Brain pericyte (primary cell): Measurements from ENCODE around the gene IRF9.

Source experiments
- DNase-seq: peaks from one replicate; pipeline ENCODE4 v3.0.0-alpha.2; 2012; ENCODE audit warnings: low read depth, low spot score

The IRF9 gene

DNA sequence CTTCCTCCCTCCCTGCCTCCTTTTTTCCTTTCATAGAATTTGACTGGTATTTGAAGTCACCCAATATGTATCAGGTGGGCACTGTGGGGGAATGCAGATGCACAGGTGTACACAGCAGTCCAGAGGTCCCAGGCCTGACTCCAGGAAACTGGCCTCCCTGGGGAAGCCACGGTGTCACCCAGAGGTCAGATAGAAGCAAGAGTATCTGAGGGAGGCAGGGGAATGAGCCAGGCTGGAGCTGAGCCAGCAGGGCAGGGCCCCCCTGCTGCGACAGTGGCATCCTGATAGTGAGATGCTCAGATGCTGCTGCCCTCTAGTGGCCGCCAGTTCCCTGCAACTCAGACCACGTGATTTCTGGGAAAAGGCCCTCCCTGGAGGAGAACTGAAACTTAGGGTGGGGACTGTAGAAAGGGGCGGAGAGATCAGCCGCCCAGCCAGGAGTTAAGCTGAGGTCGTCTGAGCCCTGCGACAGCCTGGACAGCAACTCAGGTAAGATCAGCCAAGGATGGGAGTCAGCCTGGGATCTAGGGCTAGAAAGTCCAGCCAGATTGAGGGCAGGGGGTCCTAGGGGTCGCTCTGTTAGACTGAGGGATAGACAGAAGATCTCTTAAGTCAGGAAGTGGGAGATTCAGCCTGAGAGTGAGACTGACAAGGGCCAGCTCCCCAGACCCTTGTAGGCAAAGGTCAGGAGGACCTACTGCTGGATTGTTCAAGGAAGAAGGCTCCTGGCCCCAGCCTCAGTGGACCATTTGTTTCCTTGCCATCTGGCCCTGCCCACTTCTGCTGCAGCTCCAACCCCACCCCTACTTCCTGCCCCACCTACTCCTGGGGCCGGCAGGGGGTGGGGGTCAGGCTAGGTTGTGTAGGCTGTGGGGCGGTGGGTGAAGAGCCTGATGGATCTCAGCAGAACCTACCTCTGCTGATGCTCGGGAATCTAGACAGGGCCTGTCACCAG lies at the start of gene IRF9:
TSS of gene IRF9 (plus strand) at position 416 of the 955 bp plus-strand sequence. CDS start 880 bp downstream, outside the sequence.
- peak; percentile 89 for DNase-seq

DNA sequence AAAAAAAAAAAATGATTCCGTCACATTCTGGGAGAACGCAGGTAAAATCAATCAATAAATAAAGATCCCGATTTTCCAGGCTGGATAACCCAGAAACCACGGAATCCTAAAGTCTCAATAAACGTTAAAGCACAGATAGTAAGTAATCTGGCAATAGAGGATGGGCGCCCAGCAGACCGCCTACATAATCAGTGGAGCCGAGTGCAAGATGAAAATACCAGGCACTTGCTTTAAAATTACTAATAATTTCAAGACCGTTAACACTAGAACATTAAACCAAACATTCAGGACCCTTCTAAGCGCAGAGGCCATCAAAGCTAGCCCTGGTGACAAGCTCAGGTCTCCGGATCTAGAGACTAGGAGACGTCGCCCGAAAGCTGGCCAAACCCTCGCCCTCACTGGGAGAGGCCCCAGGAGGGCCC lies 47.7 kb upstream of the IRF9 start:
- no peak for DNase-seq

DNA sequence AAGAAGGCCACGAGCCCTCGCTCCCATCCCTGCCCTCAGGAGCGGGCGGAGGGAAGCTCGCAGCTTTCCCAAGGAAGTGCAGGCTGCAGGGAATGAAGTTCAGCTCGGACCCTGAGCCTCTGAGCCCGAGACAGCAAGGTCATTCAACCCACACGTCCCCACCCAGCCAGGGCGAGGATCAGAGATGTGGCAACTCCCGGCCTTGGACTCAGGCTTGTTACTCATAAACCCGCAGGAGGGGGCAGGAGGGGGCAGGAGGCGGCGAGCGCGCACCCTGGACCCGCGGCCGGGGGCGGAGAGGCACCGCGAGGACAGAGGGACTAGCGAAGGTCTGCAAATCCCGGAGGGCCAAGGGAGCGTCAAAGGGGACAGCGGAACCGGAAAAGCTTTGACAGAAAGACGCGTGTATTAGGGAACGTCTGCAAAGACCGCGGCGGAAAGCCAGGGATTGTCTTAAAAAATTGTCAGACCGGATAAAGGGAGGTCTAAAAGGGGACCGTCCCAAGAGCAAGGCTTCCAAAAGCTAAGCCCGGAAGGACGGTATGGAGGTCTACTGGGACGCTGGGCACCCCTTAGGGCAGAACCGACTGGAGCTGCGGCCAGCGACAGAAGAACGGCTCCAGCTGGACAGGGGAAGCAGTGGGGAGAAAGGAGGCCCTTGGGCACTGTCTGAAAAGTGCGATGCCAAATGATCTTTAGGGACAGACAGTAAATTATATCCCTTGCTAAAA lies 47.1 kb upstream of the IRF9 start:
- DNase-seq = no peak

DNA sequence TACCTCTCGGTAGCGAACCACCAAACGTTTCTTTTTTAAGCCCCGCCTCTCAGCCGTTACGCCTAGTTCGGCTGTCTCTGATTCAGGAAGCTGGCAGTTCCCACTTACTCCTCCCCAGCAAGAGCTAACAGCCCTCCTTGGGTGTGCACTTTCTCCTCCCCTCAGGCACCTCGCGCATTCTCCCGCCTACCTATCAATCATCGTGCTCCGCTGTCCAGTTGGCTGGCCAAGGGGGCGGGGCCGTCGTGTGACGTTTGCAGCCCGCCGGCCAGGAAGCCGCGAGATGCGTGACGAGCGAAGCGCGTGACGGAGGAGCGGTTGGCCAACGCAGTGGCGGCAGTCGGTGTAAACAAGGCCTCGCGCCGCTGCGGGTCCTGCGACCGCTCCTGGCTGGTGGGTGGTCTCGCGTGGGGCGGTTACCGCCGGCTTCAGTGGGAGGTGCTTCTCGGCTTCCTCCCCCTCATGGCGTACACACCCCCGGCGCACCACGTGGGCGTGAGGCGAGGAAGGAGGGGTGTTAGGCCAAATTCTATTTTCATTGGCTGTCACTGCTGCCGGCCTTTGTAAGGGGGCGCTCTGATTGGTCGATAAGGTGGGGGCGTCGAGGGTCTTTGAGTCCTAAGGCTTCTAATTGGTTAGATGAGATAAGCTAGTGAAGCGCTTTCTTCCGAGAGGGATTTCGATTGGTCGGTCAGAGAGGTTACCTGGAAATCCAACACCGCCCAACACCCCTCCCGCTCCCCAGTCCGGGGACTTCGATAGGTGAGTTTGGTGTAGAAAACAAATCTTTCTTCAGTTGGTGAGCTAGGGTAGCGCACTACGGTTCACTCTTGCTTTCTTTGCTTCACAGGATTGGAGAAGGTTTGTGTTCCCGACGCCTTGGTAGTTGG lies 46.3 kb upstream of the IRF9 start, which contains the start of the genes DCAF11 and NRL:
TSS of gene DCAF11 (plus strand) at position 246 of the 890 bp plus-strand sequence. CDS start 818 bp downstream, outside the sequence.
TSS of gene NRL (minus strand) at position 418 of the 890 bp plus-strand sequence. CDS start 32,101 bp downstream, outside the sequence.
- DNase-seq = peak; percentile 99

GRCh38 chr14:24115422-24116127 lies 45.5 kb upstream of the IRF9 start:
- DNase-seq = no peak

DNA sequence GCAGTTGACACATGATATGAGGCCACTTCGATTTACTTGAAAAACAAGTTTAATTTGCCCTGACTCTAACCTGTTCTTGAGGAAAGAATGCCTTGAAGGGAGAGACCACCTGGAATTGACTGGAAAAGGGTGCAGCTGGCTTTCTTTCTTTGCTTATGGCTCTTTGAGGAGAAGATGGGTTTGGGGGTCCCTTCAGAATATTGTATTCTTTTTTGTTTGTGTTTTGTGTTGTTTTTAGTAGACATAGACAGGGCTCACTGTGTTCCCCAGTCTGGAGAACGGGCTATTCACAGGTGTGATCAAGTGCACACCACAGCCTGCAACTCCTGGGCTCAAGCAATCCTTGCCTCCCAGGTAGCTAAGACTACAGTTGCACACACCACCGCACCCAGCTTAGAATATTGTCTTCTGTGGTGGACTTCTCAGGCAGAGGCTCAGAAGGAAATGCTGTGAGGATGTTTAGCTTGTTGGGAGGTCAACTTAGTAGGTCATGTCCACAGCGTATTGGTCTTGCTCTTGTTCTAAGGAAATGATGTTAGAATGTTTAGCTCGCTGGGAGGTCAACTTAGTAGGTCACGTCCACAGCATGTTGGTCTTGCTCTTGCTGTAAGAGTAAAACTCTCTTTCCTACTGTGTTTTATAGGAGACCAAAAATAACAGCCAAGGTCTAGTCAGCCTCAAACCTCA lies 44.8 kb upstream of the IRF9 start:
- DNase-seq = no peak

DNA sequence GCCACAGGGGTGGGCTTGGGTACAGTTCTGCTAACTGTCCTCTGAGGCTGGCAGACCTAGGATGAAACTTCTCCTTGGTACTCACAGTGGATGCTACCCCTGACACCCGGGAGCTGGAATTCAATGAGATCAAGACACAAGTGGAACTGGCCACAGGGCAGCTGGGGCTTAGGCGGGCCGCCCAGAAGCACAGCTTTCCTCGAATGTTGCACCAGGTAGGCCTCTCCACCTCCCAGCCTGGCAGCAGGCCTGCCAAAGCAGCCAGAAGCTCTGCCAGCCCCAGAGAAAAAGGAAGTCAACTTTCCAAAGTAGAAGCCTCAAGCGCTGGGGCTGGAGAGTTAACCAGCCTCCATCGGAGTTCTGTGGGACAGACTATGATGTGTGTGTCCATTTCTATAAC lies 43.9 kb upstream of the IRF9 start:
- no peak for DNase-seq

DNA sequence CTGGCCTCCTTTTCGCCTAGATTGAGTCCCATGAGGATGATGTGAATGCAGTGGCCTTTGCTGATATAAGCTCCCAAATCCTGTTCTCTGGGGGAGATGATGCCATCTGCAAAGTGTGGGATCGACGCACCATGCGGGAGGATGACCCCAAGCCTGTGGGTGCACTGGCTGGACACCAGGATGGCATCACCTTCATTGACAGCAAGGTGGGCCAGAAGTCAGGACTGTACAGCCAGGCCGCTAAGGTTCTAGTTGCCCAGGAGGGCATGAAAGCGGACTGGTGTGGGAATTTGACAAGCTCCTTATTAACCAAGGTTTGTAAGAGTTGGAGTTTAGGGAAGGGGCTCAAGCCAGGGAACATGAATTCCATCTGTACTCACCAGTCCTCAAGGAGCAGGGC lies 41.4 kb upstream of the IRF9 start:
- DNase-seq = no peak

DNA sequence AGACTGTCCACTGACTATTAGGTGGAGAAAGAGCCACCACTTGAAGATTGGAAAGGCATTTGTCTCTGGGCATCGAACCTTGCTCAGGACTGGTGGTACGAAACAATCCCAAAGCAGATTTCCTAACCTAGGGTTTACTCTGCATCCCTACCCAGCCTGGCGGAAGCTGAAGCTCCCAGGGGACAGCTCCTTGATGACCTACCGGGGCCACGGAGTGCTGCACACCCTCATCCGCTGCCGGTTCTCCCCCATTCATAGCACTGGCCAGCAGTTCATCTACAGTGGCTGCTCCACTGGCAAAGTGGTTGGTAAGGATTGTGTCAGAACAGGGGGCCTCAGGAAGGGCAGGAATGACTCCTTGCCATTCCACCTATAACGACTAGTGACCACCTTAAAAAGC lies 39.9 kb upstream of the IRF9 start:
- DNase-seq = no peak

DNA sequence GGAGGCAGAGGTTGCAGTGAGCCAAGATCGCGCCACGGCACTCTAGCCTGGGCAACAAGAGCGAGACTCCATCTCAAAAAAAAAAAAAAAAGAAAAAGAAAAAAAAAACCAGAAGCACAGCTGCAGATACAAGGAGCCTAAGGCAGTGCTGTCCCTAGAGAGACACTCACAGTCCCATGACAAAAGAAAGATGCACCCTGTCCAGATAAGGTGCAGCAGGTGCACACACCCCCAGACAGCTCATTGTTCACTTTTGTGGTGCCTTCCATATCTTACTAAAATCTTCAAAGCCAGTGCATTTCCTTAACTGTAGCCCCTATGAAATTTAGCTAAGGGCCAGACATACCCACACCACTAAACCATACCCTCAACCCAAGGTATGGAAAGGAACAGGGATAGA lies 38.6 kb upstream of the IRF9 start:
- DNase-seq = no peak

DNA sequence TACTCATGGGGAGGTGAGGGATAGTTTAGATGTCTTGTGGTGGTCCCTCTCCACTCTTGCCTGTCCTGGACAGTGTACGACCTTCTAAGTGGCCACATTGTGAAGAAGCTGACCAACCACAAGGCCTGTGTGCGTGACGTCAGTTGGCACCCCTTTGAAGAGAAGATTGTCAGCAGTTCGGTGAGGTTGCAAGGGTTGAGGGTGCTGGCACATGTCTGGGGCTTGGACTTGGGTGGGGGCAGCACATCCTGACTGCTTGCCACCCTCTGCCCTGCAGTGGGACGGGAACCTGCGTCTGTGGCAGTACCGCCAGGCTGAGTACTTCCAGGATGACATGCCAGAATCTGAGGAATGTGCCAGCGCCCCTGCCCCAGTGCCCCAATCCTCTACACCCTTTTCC lies 38.2 kb upstream of the IRF9 start:
- no peak for DNase-seq

GRCh38 chr14:24123424-24124417 lies 37.3 kb upstream of the IRF9 start:
- DNase-seq = no peak

- no peak for DNase-seq
These were observed 34.1 kb upstream of the IRF9 start for GRCh38 chr14:24126939-24127338.

DNA sequence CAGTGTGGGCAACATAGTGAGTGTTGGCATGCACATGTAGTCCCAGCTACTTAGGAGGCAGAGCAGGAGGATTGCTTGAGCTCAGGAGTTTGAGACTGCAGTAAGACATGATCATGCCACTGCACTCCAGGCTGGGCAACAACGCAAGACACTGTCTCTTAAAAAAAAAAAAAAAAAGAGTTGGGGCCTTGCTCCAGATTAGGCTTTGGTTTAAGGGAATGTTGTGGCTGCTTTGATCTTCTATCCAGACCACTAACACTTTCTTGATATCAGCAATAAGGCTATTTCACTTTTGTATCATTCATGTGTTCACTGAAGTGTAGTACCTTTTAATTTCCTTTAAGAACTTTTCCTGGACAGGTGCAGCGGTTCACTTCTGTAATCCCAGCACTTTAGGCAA lies 33.4 kb upstream of the IRF9 start:
- no peak for DNase-seq

DNA sequence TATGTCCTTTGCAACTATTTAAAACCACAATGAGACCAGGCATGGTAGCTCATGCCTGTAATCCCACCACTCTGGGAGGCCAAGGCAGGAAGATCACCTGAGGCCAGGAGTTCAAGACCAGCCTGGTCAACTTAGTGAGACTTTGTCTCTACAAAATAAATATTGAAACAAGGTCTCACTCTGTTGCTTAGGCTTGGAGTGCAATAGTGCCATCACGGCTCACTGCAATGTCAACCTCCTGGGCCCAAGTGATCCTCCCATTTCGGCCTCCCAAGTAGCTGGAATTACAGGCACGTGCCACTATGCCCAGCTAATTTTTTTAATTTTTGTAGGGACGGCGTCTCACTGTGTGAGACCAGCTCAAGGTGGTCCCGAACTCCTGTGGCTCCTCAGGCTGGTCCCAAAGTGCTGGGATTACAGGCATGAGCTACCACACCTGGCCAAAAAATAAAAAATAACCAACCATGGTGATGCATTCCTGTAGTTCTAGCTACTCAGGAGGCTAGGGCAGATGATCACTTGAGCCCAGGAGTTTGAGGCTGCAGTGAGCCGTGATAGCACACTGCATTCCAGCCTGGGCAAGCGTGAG lies 31.6 kb upstream of the IRF9 start:
- DNase-seq = no peak

GRCh38 chr14:24130380-24130716 lies 30.7 kb upstream of the IRF9 start, which contains the start of gene FITM1:
Gene FITM1 (plus strand): TSS chr14:24130659. CDS start chr14:24131564, 905 bp downstream.
- no peak for DNase-seq

GRCh38 chr14:24130717-24131548 lies 30.1 kb upstream of the IRF9 start:
- DNase-seq = no peak

DNA sequence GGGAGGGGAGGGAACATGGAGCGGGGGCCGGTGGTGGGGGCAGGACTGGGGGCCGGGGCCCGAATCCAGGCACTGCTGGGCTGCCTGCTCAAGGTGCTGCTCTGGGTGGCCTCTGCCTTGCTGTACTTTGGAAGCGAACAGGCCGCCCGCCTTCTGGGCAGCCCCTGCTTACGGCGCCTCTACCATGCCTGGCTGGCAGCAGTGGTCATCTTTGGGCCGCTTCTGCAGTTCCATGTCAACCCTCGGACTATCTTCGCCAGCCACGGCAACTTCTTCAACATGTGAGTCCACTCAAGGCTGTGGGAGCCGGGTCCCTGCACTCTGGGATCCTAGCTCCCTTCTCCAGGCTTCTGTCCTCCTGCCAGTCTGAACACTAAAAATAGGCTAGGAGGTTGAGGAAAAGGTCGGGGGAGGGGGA lies 29.5 kb upstream of the IRF9 start:
- DNase-seq = no peak
